ENCODE results near the gene ASB1. TPM values are rescaled to one million over a fixed set of nuclear protein-coding genes. Genes with fewer than 3 reads are reported as not detected.

Gene ASB1
- total and polyA plus RNA-seq, 9 of the 15 experiments (the other 6 are each of a cell fraction or from before 2014, with no cell fraction given) = 6.3 to 37.7 (median 23.9) TPM

DNA sequence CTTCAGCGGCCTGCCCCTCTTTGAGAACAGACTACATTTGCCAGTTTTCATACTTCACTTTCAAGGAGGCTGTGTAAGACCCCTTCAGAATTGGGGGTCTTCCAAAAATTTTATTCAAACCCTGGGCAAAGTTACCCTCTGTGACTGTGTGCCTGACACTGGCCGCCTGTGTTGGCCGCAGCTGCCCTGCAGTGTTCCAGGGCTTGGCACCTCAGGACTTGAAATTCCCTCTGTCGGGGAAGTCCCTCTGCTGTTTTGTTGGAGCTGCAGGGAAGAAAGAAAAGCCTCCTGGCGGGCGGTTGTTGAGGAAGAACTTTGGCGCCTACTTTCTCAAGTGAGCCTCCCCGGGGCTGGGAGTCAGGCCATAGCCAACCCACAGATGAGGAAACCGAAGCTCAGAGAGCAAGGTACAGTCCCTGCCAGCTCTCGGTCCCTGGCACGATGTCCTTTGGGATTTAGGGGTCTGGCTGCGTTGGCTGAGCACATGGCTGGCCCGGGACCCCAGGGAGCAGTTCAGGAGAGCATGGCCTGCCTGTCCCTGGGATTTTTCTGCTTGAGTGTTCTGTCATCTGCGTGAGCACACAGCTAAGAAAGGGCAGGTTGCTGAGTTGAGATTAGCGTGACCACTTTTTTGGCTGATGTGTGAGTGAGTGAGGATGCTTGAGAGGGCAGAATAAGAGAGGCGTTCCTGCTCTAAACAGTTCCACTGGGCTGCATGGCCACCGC lies 17.9 kb upstream of the ASB1 start:
- Histone ChIP-seq H3K9me3 (replicated peaks; ENCODE audit: control insufficient read depth, insufficient read depth, low read depth, low read length) (no peaks in the 10 kb centered on the region), H3K9ac (ENCODE audit: insufficient read depth in 1 of 2, low read depth in 2 of 2, low read length in 2 of 2) (no peak overlapping the region), H3K79me2 (ENCODE audit: control insufficient read depth, insufficient read depth, low read length) (no peaks in the 10 kb centered on the region), H3K9me1 (ENCODE audit: control insufficient read depth, insufficient read depth, low read length) (no peaks in the 10 kb centered on the region), H3K4me1 (replicated peaks in 1 of 2; ENCODE audit: control insufficient read depth in 2 of 2, insufficient read depth in 2 of 2, low read length in 2 of 2) (peaks cover 0 to 16% of the 10 kb centered on the region in 2 experiments; a peak in 2 of 5 replicates), H3K27ac (ENCODE audit: extremely low read depth, low read depth, low read length) (no peak overlapping the region), H3K4me3 (no peak overlapping the region), H3K4me2 (ENCODE audit: insufficient read depth, low read length) (no peak overlapping the region), H3K36me3 (ENCODE audit: control insufficient read depth, insufficient read depth, low read length) (no peaks in the 10 kb centered on the region), H3K27me3 (ENCODE audit: control insufficient read depth in 2 of 2, insufficient read depth in 2 of 2, low read length in 2 of 2) (no peaks in the 10 kb centered on the region), H4K20me1 (replicated peaks; ENCODE audit: control insufficient read depth, insufficient read depth, low read length) (no peaks in the 10 kb centered on the region), H2AFZ (ENCODE audit: low read depth, low read length) (no peak overlapping the region)
- CTCF ChIA-PET (ENCODE audit: low intra/inter-chr PET ratio) = no interaction called here
- ATAC-seq (no peak), FAIRE-seq (no peak), DNase-seq (ENCODE audit: extremely low read depth in 1 of 4, low spot score in 3 of 4) (no peak)
- WGBS (ENCODE audit: insufficient coverage, low coverage, missing lambda C conversion rate) = 73% methylated on average over 7 of the region's 17 CpGs
- intact Hi-C loops (cut with micrococcal nuclease) = no loop called here
- no TSS peak for BruUV-seq (replicated peaks)
- TF ChIP-seq ZNF785 (CRISPR knock-in tag; IDR thresholded peaks at IDR 0.05) = no peak
- no peak for TF ChIP-seq RAD21 (CRISPR knock-in tag; conservative IDR thresholded peaks at IDR 0.05 in 1 of 2, IDR thresholded peaks at IDR 0.05 in 1 of 2)
- no peak for TF ChIP-seq PML (IDR thresholded peaks at IDR 0.05; ENCODE audit: low read length)
- in situ Hi-C loops (cut with MboI) = no loop called here
- POLR2A ChIA-PET = interaction anchor here (0.7 kb wide), 1 partner anchor 12 kb away, joined by 3 read pairs; no protein-coding TSS in a partner anchor
